GM18909 (cell line): ENCODE measurements around the gene LRIG1.

Experiments
- ATAC-seq: cut with Tn5 transposase; IDR thresholded peaks from one replicate; pipeline ENCODE4 v1.9.1; 2021; ENCODE audit warnings: mild to moderate bottlenecking; ENCODE audit not compliant: unreplicated experiment, poor library complexity

LRIG1 gene, protein sequence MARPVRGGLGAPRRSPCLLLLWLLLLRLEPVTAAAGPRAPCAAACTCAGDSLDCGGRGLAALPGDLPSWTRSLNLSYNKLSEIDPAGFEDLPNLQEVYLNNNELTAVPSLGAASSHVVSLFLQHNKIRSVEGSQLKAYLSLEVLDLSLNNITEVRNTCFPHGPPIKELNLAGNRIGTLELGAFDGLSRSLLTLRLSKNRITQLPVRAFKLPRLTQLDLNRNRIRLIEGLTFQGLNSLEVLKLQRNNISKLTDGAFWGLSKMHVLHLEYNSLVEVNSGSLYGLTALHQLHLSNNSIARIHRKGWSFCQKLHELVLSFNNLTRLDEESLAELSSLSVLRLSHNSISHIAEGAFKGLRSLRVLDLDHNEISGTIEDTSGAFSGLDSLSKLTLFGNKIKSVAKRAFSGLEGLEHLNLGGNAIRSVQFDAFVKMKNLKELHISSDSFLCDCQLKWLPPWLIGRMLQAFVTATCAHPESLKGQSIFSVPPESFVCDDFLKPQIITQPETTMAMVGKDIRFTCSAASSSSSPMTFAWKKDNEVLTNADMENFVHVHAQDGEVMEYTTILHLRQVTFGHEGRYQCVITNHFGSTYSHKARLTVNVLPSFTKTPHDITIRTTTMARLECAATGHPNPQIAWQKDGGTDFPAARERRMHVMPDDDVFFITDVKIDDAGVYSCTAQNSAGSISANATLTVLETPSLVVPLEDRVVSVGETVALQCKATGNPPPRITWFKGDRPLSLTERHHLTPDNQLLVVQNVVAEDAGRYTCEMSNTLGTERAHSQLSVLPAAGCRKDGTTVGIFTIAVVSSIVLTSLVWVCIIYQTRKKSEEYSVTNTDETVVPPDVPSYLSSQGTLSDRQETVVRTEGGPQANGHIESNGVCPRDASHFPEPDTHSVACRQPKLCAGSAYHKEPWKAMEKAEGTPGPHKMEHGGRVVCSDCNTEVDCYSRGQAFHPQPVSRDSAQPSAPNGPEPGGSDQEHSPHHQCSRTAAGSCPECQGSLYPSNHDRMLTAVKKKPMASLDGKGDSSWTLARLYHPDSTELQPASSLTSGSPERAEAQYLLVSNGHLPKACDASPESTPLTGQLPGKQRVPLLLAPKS

DNA sequence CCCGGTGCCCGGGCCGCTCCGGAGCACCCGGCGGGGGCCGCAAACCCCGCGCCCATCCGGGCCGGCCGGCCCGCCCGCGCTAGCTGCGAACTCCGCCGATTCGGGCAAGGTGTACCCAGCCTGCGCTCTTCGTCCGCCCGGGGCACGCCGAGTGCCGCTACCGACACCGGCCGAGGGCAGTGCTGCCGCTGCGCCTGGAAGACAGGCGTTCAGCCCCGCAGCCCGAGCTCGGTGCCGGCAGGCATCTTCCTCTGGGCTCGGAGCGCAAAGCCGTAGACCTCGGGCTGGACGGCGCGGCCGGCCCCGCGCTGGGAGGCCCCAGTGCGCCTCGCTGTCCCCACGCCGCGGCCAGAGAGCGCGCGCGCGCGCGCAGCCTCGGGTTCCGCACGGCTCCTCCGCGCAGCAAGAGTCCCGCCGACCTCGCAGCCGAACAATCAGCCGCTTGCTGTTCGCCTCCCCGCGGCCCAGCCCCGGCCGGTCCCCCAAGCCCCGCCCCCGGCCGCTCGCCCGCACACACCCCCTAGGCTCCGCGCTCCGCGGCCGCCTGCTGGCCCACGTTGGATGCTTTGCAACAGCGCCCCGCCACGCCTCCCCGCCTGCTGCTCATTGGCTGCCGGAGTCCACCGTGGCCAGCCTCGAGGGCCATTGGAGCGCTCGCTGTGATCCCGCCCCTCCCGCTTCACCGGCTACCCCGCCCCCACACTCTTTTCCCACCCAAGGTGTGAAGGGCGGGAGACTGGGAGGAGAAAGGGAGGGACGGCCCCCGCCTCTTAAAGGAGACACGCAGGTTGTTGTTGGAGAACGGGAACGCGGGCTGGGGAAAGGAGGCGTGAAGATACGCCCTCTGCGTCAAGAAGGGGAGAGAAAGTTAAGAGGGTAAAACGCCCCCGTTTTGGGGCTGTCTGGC, at the start of gene LRIG1:
LRIG1 (minus strand) TSS at position 447 of the 907 bp plus-strand sequence. CDS start 615 bp downstream, outside the sequence.
- ATAC-seq, result peak; percentile 98

DNA sequence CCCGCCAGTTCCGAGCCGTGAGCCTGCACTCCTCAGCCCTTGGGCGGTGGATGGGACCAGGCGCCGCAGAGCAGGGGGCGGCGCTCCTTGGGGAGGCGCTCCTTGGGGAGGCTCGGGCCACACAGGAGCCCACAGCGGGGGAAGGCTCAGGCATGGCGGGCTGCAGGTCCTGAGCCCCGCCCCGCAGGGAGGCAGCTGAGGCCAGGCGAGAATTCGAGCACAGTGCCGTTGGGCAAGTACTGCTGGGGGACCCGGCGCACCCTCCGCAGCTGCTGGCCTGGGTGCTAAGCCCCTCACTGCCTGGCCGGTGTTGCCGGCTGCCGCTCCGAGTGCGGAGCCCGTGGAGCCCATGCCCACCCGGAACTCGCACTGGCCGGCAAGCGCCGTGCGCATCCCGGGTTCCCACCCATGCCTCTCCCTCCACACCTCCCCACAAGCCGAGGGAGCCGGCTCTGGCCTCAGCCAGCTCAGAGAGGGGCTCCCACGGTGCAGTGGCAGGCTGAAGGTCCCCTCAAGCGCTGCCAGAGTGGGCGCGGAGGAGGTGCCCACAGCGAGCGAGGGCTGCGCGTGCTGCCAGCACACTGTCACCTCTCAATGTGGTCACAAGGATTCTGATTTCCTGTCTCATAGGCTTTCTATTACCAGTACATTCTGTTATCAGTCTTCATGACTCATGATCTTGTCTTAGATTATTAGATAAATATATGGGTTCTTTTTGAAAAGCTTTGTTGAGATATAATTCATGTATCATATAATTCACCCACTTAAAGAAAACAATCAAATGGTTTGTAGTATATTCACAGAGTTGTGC, 44.0 kb upstream of the LRIG1 start:
- no peak for ATAC-seq

DNA sequence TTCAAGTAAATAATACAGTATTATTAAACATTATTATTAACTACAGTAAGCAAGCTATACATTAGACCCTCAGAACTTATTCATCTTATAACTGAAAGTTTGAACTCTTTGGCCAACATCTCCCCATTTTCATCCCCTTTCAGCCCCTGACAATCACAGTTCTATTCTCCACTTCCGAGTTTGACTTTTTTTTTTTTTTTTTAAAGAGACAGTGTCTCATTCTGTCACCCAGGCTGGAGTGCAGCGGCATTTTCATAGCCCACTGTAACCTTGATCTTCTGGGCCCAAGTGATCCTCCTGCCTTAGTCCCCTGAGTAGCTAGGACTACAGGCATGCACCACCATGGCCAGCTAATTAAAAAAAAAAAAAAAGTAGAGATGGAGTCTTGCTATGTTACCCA, 41.3 kb upstream of the LRIG1 start:
- ATAC-seq, result no peak

DNA sequence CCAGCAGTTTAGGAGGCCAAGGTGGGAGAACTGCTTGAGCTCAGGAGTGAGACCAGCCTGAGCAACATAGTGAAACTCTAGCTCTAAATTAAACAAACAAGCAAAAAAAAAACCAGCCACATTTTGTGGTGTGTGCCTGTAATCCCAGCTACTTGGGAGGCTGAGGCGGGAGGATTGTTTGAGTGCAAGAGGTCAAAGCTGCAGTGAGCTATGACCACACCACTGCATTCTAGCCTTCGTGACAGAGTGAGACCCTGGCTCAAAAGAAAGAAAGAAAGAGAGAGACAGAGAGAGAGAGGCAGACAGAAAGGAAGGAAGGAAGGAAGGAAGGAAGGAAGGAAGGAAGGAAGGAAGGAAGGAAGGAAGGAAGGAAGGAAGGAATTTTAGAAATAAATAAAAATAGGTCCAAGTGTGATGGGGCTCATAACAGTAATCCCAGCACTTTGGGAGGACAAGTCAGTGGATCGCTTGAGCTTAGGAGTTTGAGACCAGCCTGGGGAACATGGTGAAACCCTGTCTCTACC, 38.7 kb upstream of the LRIG1 start:
- no peak for ATAC-seq

DNA sequence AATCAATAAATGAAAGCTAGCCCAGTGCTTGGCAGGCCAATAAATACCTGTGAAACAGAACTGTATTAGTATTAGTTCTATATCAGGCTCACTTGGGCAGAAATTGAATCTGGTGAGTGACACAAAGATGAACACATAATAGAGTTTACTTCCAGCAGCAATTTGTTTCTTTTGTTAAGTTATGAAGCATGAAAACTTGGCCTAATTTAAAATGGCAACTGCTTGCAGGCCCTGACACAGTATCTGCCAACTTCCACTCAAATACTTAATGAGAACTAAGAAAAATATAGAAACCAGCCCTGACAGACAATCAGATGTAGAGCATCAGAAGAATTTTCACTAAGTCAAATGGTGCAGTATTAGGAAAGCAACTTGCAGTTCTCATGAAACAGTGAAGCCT, 37.6 kb upstream of the LRIG1 start:
- ATAC-seq, result no peak

DNA sequence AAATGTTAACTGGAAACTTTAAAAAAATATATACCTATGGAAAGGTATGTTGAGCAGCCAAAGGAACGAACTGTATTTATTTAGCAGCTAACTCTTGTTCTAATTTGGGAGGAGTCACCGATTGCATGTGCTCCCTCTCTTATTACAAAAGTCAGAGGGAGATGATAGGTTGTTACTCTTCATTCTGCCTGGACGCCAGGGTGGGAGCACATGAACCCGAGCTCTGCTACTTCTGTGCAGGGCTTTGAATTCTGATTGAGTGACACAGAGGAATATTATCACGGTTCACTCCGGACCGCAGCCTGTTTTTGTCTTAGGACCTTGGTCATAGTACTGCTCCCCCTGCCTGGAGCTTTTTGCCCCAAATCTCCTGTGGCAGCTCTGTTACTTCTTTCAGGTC, 36.9 kb upstream of the LRIG1 start:
- no peak for ATAC-seq

- no peak for ATAC-seq
Measured at GRCh38 chr3:66536791-66537190, 36.0 kb upstream of the LRIG1 start.

DNA sequence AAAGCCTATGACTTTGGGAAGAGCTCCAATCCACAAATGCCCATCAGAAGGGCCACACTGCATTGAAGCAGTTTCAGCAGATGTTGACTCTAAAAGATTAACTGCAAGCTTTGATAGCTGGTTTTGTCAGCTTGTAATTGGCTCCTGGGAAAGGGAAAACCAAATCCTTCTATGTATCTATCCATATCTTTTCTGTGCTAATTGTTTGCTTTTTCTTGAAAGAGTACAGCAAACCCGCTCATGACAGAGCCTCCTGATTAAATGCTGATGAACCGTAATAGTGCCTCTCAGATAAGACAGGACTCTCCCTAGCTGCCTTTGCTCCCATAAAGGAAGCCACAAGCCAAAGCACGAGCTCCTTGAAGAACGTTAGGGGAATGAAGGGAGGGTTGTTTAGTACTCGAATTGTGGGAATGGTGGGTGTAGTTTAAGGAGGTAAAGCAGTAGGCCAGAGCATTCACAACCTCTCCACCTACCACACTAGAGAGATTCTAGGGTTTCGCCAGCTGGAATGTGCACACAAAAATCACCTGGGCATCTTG, 33.6 kb upstream of the LRIG1 start:
- ATAC-seq, result no peak

GRCh38 chr3:66532613-66533012, 31.8 kb upstream of the LRIG1 start:
- no peak for ATAC-seq

- ATAC-seq, result no peak
Measured at GRCh38 chr3:66532160-66532587, 31.4 kb upstream of the LRIG1 start.

GRCh38 chr3:66531256-66531655, 30.4 kb upstream of the LRIG1 start:
- no peak for ATAC-seq

DNA sequence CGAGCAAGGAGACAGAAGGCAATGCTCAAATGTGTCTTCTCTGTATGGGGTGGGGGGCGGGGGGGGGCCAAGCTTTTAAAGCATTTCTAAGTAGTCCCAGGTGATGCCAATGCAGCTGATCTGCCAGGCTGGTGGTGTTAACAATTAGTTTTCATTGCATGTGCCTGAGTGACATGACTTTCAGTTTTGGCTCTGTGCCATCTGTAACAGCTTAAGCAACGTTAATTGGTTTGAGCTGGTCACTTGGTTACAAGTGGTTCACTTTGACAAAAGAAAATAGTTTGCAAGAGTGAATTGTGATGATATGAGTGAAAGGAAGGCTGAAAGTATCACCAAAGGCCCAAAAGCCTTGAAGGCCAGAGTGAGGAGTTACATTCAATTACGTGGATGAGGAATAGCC, 26.4 kb upstream of the LRIG1 start:
- ATAC-seq, result no peak

DNA sequence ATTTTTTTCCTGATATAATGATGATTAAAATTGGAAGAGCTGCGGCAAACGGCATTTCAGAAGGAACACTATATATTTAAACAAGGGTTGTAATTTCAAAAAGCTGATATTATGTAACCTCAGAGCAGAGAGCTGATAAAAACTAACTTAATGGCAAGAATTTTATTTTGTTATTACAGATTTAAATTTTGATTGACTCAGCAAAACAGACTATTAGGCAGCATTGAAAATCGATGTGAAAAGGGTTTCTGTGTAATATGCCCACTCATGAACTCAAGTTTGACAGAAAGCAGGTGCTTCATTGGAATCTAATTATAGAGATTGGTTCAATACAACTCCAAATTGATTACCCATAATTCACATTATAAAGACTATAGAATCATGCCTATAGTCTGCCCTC, 24.9 kb upstream of the LRIG1 start:
- ATAC-seq, result no peak

- ATAC-seq, result no peak
Measured at GRCh38 chr3:66520724-66521123, 19.9 kb upstream of the LRIG1 start.

GRCh38 chr3:66518644-66519043, 17.8 kb upstream of the LRIG1 start:
- ATAC-seq, result no peak

DNA sequence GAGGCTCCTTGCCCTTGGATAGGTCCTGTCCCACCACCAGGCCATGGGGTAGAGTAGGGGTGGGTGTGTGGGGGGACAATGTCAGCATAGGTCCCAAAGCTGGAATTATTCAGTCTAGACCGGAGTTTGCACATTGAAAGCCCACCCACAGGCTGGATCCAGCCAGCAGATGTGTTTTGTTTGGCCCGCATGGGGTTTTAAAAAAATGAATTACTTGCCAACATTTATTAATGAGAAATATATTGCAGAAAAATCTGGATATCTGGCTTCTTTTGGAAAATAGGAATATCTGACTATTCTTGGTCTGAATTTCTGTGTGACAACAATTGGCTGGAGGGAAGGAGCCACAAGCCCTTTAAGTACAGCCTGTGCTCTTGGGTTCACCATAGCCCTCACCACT, 17.3 kb upstream of the LRIG1 start:
- ATAC-seq, result no peak

- no peak for ATAC-seq
Measured at GRCh38 chr3:66517241-66517640, 16.4 kb upstream of the LRIG1 start.

DNA sequence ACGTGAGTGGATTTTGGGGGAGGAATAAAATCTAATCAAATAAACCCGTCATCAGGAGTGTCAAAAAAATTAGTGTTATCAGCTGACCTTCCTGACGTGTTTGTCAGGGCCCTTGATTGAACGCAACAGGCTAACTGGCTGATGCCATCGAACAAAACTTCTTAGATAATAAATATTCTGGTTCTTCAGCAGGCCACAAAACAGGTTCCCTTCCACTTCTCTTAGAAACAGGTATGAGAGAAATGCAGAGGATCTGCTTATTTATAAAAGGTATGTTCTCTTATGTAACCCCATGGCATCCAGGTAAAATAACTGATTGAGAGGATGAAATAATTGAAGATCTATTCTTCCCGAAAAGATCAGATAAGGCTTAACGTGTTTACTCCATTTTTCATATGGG, 7.6 kb upstream of the LRIG1 start:
- ATAC-seq, result no peak
